Type B pancreatic cell (in vitro differentiated cells): ENCODE results near the gene ADARB2. TPM values are rescaled to one million over a fixed set of nuclear protein-coding genes. Genes with fewer than 3 reads are reported as not detected.

Experiments used
- DNase-seq: peaks from one replicate; pipeline ENCODE4 v3.0.0; 2021; ENCODE audit warnings: mixed read lengths; ENCODE audit not compliant: unreplicated experiment; ENCODE audit errors: extremely low spot score
- H3K27ac Mint-ChIP-seq: 2 replicates; pipeline ENCODE4 v1.8.0; 2021; ENCODE audit warnings: mild to moderate bottlenecking, mixed read lengths
- H3K27me3 Mint-ChIP-seq: 2 replicates; pipeline ENCODE4 v1.8.0; 2021; ENCODE audit warnings: mixed read lengths
- H3K36me3 Mint-ChIP-seq: 2 replicates; pipeline ENCODE4 v1.8.0; 2021; ENCODE audit warnings: mixed read lengths
- H3K4me1 Mint-ChIP-seq: one replicate; pipeline ENCODE4 v1.8.0; 2021; ENCODE audit warnings: mixed read lengths; ENCODE audit not compliant: unreplicated experiment
- H3K4me3 Mint-ChIP-seq: 2 replicates; pipeline ENCODE4 v1.8.0; 2021; ENCODE audit warnings: mild to moderate bottlenecking, mixed read lengths
- H3K9me3 Mint-ChIP-seq: 2 replicates; pipeline ENCODE4 v1.8.0; 2021; ENCODE audit warnings: mixed read lengths
- total RNA-seq: library from RNA; stranded (reverse); gene quantifications from 2 replicates; pipeline ENCODE4 v1.2.1, GENCODE V29; 2021; ENCODE audit warnings: low replicate concordance
- TF ChIP-seq, protein P1 (sequence below): fragments of 200-600 bp; sonication (generic); conservative IDR thresholded peaks from 2 replicates; pipeline ENCODE4 v1.5.0; 2021; ENCODE audit warnings: antibody characterized with exemption, mild to moderate bottlenecking

ADARB2 gene
- total RNA-seq, 1 donor from 2014 or later: 4.9 TPM

GRCh38 chr10:1634239-1634638 is 103.1 kb downstream of the ADARB2 start:
- Mint-ChIP-seq H3K36me3 (peaks cover 4% of the 10 kb centered on the region), H3K27ac (no peak overlapping the region), H3K4me1 (peaks cover 11% of the 10 kb centered on the region), H3K4me3 (no peak overlapping the region), H3K27me3 (peaks cover 21% of the 10 kb centered on the region), H3K9me3 (no peaks in the 10 kb centered on the region)
- no peak for DNase-seq
- TF ChIP-seq, protein P1, sequence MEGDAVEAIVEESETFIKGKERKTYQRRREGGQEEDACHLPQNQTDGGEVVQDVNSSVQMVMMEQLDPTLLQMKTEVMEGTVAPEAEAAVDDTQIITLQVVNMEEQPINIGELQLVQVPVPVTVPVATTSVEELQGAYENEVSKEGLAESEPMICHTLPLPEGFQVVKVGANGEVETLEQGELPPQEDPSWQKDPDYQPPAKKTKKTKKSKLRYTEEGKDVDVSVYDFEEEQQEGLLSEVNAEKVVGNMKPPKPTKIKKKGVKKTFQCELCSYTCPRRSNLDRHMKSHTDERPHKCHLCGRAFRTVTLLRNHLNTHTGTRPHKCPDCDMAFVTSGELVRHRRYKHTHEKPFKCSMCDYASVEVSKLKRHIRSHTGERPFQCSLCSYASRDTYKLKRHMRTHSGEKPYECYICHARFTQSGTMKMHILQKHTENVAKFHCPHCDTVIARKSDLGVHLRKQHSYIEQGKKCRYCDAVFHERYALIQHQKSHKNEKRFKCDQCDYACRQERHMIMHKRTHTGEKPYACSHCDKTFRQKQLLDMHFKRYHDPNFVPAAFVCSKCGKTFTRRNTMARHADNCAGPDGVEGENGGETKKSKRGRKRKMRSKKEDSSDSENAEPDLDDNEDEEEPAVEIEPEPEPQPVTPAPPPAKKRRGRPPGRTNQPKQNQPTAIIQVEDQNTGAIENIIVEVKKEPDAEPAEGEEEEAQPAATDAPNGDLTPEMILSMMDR: no peak

- no peak overlapping the region for H3K4me3 Mint-ChIP-seq
- no peak overlapping the region for H3K27ac Mint-ChIP-seq
- peaks cover 11% of the 10 kb centered on the region for H3K4me1 Mint-ChIP-seq
- H3K27me3 Mint-ChIP-seq: peaks cover 21% of the 10 kb centered on the region
- H3K36me3 Mint-ChIP-seq: peaks cover 4% of the 10 kb centered on the region
- TF ChIP-seq, protein P1: no peak
- no peaks in the 10 kb centered on the region for H3K9me3 Mint-ChIP-seq
- no peak for DNase-seq
Observed at GRCh38 chr10:1633783-1634182, 103.5 kb downstream of the ADARB2 start.

DNA sequence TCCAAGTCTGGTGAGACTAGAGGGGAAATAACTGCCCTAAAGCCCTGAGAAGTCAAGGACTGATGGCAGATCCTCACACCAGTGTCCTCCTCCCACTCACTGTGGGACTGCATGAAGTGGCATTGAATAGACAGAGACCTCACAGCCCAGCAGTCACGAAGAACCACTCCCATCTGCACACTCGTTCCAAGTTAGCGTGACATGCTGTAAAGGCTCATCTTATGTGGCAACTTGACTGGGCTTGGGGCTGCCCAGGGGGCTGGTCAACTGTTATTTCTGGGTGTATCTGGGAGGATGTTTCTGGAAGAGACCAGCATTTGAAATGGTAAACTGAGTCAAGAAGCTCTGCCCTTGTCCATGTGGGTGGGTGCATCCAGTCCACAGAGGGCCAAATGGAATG is 104.7 kb downstream of the ADARB2 start:
- H3K4me3 Mint-ChIP-seq: no peak overlapping the region
- TF ChIP-seq, protein P1: no peak
- peaks cover 4% of the 10 kb centered on the region for H3K36me3 Mint-ChIP-seq
- H3K27ac Mint-ChIP-seq: no peak overlapping the region
- no peak for DNase-seq
- H3K4me1 Mint-ChIP-seq: peaks cover 11% of the 10 kb centered on the region
- peaks cover 12% of the 10 kb centered on the region for H3K27me3 Mint-ChIP-seq
- H3K9me3 Mint-ChIP-seq: no peaks in the 10 kb centered on the region

DNA sequence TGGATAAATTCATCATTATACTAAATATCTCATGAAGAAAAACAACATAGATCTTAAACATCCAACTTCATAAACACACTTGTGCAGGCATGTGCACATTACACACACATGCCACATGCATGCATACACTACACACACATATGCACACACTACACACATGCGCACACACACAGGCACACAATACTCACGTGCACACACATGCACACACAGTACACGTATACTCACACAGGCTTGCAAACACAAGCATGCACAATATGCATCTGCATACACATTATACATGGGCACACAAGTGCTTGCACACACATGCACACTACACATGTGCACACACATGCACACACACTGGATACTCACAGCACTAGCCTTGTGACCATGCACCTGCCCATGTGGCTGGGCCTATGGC is 105.2 kb downstream of the ADARB2 start:
- peaks cover 14% of the 10 kb centered on the region for H3K27me3 Mint-ChIP-seq
- H3K9me3 Mint-ChIP-seq: no peaks in the 10 kb centered on the region
- no peak overlapping the region for H3K4me3 Mint-ChIP-seq
- DNase-seq: no peak
- peaks cover 11% of the 10 kb centered on the region for H3K4me1 Mint-ChIP-seq
- no peak overlapping the region for H3K27ac Mint-ChIP-seq
- peaks cover 4% of the 10 kb centered on the region for H3K36me3 Mint-ChIP-seq
- TF ChIP-seq, protein P1: no peak

GRCh38 chr10:1631282-1631681 is 106.0 kb downstream of the ADARB2 start:
- peaks cover 11% of the 10 kb centered on the region for H3K27me3 Mint-ChIP-seq
- peak; percentile 62 for DNase-seq
- peaks cover 4% of the 10 kb centered on the region for H3K36me3 Mint-ChIP-seq
- TF ChIP-seq, protein P1: no peak
- H3K4me3 Mint-ChIP-seq: no peak overlapping the region
- H3K9me3 Mint-ChIP-seq: no peaks in the 10 kb centered on the region
- H3K4me1 Mint-ChIP-seq: peaks cover 11% of the 10 kb centered on the region
- no peak overlapping the region for H3K27ac Mint-ChIP-seq

DNA sequence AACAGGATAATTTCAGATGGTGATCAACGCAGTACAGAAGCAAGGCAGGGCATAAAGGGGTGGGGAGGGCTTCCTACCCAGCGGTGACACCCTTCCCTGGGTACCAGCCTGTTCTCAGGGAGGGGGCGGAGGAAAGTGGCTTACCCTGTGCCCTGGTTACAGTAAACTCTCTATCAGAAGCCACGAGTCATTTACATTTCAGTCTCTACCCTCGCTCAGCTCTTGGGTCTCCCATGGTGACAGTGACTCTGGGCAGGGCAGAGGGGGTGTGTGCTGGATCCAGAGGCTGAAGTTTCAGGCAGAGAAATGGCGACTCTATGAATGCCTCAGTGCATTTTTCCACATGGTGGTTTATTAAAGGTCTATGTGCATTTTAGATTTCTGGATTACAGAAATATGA is 107.0 kb downstream of the ADARB2 start:
- H3K27ac Mint-ChIP-seq: no peak overlapping the region
- peaks cover 11% of the 10 kb centered on the region for H3K4me1 Mint-ChIP-seq
- no peak overlapping the region for H3K4me3 Mint-ChIP-seq
- TF ChIP-seq, protein P1: no peak
- H3K36me3 Mint-ChIP-seq: peaks cover 4% of the 10 kb centered on the region
- DNase-seq: no peak
- H3K27me3 Mint-ChIP-seq: peaks cover 5% of the 10 kb centered on the region
- no peaks in the 10 kb centered on the region for H3K9me3 Mint-ChIP-seq
